Activated CD4-positive, CD25-positive, alpha-beta regulatory T cell treated with anti-CD3 and anti-CD28 coated beads, Interleukin-2, amount 50 U/mL, for 24 hours (primary cell): ENCODE measurements around the gene LRP6.

Experiments
- ATAC-seq, 2 donors: fragments of 150-1000 bp; cut with Tn5 transposase; one replicate each; pipeline ENCODE4 v1.10.0; 2021; ENCODE audit warnings: mild to moderate bottlenecking in 1 of 2, moderate library complexity in 1 of 2

The LRP6 gene

GRCh38 chr12:12068751-12069150 is 198.1 kb downstream of the LRP6 start:
- ATAC-seq = no peak
